ENCODE measurements around the gene MYLK. TPM values are rescaled to one million over a fixed set of nuclear protein-coding genes. Genes with fewer than 3 reads are reported as not detected.

Gene MYLK
- total and polyA plus RNA-seq, 2 of the 4 experiments (the other 2 are of a cell fraction): 299 to 484 TPM

DNA sequence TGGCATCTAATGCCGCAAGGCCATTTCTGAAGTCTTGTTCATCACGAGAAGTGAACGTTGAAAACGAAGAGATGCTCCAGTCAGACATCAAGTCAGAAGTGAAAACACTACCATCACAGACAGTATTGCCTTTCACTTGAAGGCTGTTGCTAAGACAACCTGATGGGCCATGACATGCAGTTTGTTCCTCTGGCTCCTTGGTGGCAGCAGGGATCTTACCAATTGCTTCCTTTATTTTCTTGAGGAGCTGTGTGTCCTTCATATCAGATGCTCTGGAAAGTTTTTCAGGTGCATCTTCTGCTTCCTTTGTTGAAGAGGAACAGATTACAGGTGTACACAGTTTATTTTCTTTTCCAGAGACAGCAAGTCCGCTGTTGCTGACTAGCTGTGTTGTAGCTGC lies 30.7 kb upstream of the MYLK start:
- Histone ChIP-seq H3K36me3 (ENCODE audit: control insufficient read depth, insufficient read depth, low read length) (peaks cover 19% of the 10 kb centered on the region), H3K4ac (ENCODE audit: low read depth, low read length) (no peak overlapping the region), H3K9me3 (ENCODE audit: control insufficient read depth, insufficient read depth, low read length) (no peaks in the 10 kb centered on the region), H2BK120ac (ENCODE audit: low read depth, low read length) (no peak overlapping the region), H3K9me1 (ENCODE audit: insufficient read depth, low read length) (peaks cover 13% of the 10 kb centered on the region; the same call in 1 of the 2 replicates), H3K4me2 (ENCODE audit: low read depth, low read length) (no peak overlapping the region), H4K8ac (ENCODE audit: low read depth in 2 of 2, low read length in 2 of 2) (no peak overlapping the region), H3K23ac (ENCODE audit: low read depth, low read length) (no peak overlapping the region), H2AK9ac (replicated peaks; ENCODE audit: low read depth, low read length, poor library complexity) (no peak overlapping the region), H4K20me1 (ENCODE audit: insufficient read depth, low read length) (no peaks in the 10 kb centered on the region), H3K27ac (ENCODE audit: insufficient read depth, low read length) (no peak overlapping the region), H2BK5ac (ENCODE audit: low read depth, low read length, poor library complexity, severe bottlenecking) (no peak overlapping the region), H3K4me1 (ENCODE audit: control insufficient read depth, insufficient read depth, low read length) (no peaks in the 10 kb centered on the region), H2BK20ac (ENCODE audit: low read depth, low read length) (no peak overlapping the region), H2BK15ac (ENCODE audit: low read depth, low read length) (no peak overlapping the region), H2AK5ac (ENCODE audit: low read depth, low read length) (no peak overlapping the region), H3K56ac (ENCODE audit: extremely low read depth, insufficient read depth, low read length) (no peak overlapping the region), H4K5ac (ENCODE audit: low read depth, low read length) (no peak overlapping the region), H3K27me3 (ENCODE audit: control insufficient read depth, insufficient read depth, low read length) (no peaks in the 10 kb centered on the region), H3K14ac (replicated peaks; ENCODE audit: low read depth, low read length) (no peak overlapping the region), H4K91ac (ENCODE audit: insufficient read depth, low read depth, low read length) (no peak overlapping the region), H3K4me3 (ENCODE audit: insufficient read depth, low read depth, low read length) (no peak overlapping the region), H3K79me1 (ENCODE audit: low read depth in 1 of 2, low read length in 2 of 2) (peaks cover 5 to 15% of the 10 kb centered on the region in 2 experiments), H3K18ac (ENCODE audit: low read depth, low read length) (no peak overlapping the region), H3K9ac (ENCODE audit: low read depth, low read length) (no peak overlapping the region), H2AFZ (replicated peaks; ENCODE audit: low read length, poor library complexity) (no peak overlapping the region)
- intact Hi-C loops (cut with micrococcal nuclease): no loop called here
- no CpG with 5 or more reads among the region's 5 CpGs for WGBS, 2 experiments (ENCODE audit: extremely low coverage in 2 of 2, insufficient read length in 1 of 2)
- no peak for ATAC-seq (ENCODE audit: low read depth)
- ChIA-PET CTCF (no interaction called here), POLR2A (ENCODE audit: unreplicated experiment) (no interaction called here)
- BruUV-seq (replicated peaks): TSS peak; percentile 92
- in situ Hi-C loops (cut with MboI; ENCODE audit: low sequenced_read_pairs): no loop called here
- DNase-seq: no peak
- no peak for TF ChIP-seq MAFK (IDR thresholded peaks at IDR 0.05; ENCODE audit: low read depth, low read length)
- dilution Hi-C loops (cut with HindIII; ENCODE audit: low sequenced_read_pairs, unreplicated experiment): no loop called here

Data from IMR-90 (cell line).